ENCODE measurements around the gene SCP2. TPM values are rescaled to one million over a fixed set of nuclear protein-coding genes. Genes with fewer than 3 reads are reported as not detected.

The SCP2 gene
- total RNA-seq, 1 experiment from 2014 or later, result 59.3 TPM

Small RNAs within 50 kb of the gene (small RNA-seq; reads per million reads assigned to genes)
- gene AC099677.1, result not detected
- gene AC099677.2, result not detected
- not detected for gene HIGD1AP11
- not detected for gene MIR1273F
- gene MIR1273G, result not detected
- not detected for gene MIR5095

Other genes starting within 250 kb of the SCP2 start
- 16.1 and 22.2 TPM in 2 replicates for gene COA7, start 228.9 kb upstream of the SCP2 start, total RNA-seq (2014; rRNA removed; shearing (Covaris generic))
- gene ZYG11B, start 200.8 kb upstream of the SCP2 start, total RNA-seq (2014; rRNA removed; shearing (Covaris generic)), result 14.6 and 18.3 TPM in 2 replicates
- gene ZYG11A, start 84.5 kb upstream of the SCP2 start, total RNA-seq (2014; rRNA removed; shearing (Covaris generic)), result 0.35 and 0.47 TPM in 2 replicates
- gene ECHDC2, start 5.5 kb upstream of the SCP2 start, total RNA-seq (2014; rRNA removed; shearing (Covaris generic)), result 1.4 and 2.5 TPM in 2 replicates
- gene PODN, start 134.9 kb downstream of the SCP2 start, total RNA-seq (2014; rRNA removed; shearing (Covaris generic)), result not detected in 2 replicates
- not detected in 2 replicates for gene SLC1A7, start 215.4 kb downstream of the SCP2 start, total RNA-seq (2014; rRNA removed; shearing (Covaris generic))